ENCODE measurements around the gene PRPF40A.

Gene PRPF40A

DNA sequence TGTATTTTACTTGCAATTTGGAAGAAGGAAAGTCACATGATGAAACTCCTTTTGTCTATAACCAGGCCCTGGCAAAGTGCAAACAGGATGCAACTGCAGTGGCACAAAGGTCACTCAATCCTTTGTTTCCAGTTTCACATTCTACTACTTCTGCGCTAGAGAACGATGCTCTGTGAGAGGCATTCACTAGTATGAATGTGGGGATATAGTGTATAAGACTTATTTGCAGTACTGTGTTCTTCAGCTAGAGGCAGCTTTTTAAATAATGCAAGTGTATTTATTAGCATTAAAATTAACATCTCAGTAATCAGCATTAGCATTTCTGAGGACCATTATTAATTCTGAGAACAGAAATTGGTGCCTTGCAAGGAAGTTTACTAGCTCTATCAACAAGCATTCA lies 68.9 kb downstream of the PRPF40A start:
- DNase-seq = no peak

DNA sequence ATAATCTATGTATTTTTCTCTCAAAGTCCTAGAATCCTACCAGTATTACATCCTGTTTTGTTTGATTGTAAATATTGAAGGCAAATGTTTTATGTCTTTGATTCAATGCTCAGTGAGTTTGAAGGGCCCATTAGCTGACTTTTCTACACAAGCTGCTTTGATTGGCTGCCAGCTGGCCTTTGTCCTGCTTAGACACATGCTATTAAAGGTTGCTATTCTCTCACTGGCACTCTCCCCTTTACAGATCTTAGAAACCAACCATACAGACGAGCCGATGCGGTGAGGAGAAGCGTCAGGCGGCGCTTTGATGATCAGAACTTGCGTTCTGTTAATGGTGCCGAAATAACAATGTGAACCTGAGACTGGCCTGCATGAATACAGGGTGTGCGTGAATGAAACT lies 69.7 kb downstream of the PRPF40A start:
- no peak for DNase-seq

DNA sequence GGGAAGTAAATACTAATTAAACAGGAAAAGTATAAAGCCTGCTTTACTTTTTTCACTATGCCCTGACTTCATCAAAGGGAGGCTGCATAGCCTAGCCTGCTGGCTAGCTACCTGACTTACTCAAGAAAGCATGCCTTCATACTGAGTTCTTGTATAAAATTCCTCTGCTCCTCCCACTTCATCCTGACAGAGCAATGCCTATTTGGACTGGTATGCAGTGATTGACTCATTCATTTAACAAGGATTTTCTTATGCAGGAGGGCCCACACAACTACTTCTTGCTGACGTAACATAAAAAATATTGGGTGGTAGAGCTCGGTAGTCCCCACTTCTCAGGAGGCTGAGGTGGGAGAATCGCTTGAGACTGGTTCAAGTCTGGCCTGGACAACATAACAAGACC lies 70.5 kb downstream of the PRPF40A start:
- no peak for DNase-seq

DNA sequence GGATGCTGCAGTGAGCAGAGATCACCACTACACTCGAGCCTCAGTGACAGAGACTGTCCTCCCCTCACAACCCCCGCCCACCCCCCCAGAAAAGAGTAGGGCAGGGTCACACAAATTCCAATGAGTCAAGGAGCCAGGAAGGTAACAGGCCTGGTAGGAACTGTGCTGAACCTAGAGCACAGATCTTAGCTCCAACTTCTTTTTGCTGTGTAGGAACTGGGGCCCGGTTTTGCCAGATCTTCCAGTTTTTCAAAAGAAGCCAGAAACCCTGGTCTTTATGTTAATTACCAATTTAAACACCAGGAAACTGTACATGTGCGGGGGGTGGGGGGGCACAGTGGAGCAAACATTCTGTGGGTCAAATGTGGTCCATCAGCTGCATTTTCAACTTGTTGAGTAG lies 71.0 kb downstream of the PRPF40A start:
- no peak for DNase-seq

DNA sequence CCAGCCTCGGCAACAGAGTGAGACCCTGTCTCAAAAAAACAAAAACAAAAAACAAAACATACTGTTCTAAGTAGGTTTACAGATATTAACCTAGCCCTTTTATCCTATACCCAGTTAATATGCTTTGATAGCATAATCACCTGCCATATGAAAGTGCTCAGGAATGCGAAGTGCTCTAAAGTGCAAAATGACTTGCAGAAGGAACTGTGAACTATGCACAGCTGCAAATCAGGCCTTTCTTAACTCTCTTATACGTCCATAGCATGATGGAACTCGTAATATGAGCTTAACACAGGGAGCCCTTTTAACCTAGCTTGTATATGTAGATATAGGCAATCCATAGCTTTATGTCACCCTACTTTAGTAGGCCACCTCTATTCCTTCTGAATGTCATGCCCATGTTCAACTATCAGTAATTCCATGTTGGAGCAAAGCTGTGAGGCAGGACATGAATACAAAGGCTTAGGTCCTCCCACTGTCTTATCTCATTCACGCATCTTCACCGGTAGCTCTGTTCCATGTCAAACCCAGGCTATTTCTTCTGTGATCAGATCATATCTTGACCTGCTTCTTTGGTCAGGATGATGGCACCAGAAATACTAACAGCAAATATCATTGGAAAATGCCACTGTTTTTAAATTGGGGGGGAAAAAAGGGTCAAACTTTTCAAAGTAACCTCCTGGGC lies 72.9 kb downstream of the PRPF40A start:
- DNase-seq = no peak

DNA sequence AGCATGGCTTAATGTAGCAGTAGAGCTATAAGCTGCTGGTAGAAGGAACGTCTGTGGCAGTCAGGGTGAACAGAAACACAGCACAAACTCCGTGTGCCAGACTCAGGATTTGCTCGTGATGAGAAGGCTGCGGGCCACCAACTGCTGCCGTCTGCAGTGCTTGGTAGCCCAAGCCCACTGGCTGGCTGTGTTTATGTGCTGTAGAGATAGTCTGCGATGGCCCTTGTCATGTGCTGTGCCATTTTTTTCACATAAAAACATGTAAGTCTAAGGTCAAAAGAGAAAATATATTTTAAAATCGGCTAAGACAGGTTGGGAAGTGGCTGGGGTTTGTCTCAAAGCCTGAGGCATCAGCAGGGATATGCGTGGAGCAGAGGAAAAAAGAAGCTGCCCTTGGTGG lies 78.7 kb downstream of the PRPF40A start:
- DNase-seq = no peak

DNA sequence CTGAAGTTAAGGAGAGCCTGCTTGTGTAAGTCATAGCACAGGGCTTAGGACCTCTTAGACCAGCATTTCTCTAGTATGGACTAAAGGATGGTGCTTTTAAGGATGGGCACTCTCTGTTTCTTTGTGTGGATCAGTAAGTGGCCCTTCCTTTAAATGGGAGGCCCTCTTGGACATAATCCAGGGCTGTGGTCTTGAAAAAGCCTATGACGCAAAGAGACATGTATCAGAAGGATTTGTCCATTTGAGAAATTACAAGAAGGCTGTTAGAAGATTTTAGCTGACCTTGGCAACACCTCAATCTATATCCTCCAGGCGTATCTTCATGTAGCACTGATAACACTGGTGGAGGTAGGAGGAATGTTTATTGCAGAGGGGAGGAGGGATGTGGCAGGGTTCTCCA lies 79.2 kb downstream of the PRPF40A start:
- DNase-seq = no peak

DNA sequence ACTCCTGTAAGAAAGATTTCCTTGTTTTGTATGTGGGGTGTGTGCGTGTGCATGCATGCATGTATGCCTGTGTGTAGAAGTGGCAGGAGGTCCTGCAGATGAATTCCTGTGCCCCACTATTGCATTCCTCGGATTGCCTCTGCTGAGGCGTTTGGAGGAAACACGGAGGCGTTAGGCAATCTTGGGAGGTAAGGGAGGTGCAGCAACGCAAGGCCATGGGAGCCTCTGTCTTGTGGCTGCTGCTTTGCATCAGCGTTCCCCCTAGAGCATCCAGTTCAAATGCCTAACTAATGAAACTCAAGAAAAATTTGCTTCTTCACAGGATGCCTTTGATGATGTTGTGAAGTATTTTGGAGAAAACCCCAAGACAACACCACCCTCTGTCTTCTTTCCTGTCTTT lies 80.0 kb downstream of the PRPF40A start:
- DNase-seq = no peak

DNA sequence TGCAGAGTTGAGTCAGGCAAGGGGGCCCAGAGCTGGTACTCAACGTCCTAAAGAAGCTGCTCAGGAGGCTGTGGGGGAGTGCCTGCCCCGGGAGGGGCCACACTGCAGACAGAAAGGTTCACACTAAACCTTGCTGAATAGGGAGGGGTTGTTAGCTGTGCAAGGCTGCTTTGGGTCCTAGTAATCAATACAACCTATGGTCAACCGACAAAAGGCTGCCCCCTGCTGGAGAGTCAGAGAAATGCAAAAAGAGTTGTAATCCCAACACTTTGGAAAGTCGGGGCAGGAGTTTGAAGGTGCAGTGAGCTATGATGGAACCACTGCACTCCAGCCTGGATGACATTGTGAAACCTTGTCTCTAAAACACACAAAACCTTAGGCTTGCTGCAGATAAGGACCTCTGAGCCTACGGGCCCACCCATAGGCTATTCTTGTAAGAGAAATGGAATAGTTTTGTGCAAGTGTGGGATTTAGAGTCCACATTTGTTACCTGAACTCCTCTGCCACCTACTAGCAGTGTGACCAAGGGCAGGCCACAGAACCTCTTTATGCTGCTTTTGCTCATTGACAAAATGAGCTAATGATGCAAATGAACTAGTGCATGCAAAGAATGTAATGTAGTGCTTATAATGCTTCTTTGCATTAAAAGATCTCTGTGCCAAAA lies 81.5 kb downstream of the PRPF40A start:
- no peak for DNase-seq

DNA sequence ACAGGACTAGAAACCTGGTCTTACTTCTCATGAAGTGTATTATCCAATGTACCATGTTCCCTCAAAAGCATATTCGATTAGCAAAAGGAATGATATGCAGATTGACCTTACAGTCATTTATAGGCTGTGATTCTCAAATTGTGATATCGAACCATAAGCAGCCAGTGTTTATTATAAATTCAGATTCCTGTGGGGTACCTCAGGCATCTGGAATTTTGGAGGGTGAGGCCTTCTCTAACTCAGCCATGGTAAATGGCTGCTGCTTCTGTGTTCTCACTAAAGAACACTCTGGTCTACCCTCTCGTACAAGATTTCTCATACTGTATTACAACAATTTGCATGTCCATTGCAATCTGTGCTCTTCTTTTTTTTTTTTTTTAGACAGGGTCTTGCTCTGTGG lies 84.5 kb downstream of the PRPF40A start:
- DNase-seq = no peak

DNA sequence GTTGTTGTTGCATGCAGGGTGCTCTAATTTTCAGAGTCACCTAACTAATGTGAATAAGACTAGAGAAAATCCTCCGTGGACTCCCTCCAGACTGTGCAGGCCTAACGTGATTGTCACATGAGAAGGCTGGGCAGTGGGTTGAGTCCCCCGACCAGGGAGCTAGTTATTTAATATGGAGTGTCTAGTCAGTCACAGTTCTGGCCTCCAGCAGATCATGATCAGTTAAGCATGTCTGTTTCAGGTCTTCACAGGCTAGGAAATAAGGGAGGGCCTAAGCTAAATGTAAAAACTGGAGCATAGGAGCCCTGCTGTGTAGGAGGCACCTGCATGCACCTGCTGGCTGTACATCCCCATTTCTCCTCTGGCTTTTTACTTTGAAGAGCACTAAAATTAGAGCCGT lies 86.8 kb downstream of the PRPF40A start:
- no peak for DNase-seq

DNA sequence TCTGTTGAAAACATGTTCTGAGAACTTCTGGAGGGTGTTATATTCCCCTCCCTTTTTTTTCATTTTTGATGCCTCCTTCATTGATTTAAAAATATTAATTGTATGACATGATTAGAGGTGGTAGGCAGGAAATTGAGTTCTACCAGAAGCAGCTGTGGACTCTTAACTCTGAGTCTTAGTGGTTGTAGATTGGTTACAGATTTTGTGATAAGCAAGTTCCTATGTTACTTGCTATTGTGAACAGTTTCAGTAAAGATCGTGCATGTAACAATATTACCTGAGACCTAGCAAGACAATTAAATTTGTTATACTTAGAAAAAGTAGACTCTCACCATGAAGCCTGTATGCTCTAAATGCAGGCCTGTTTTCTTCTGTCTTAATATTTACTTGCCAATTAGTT lies 88.1 kb downstream of the PRPF40A start:
- DNase-seq = no peak

DNA sequence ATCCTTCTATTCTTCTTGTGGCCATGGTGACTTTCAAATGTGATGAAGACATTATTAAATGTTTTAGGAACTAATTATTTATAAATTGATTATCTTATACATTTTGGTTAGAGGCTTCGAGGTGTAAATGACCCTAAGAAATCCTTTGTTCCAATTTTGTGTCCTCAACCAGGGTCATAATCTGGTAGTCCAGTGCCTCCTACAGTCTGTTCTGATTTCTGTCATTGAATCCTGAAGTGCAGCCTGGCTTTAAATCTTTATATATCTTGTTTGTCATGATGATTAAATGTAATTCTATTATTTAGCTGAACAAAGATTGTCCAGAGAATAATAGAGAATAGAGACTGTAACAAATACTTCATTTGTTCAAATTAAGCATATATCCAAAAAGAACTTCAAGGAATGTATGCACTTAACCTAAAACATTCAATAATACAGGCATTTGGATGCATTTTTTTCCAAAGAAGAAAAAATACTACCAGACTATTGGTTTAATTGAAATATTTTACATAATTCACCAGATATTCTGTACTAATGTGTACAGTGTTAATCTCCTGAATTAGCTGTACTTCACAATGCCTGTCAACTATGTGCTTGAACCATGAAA lies 89.8 kb downstream of the PRPF40A start:
- no peak for DNase-seq

DNA sequence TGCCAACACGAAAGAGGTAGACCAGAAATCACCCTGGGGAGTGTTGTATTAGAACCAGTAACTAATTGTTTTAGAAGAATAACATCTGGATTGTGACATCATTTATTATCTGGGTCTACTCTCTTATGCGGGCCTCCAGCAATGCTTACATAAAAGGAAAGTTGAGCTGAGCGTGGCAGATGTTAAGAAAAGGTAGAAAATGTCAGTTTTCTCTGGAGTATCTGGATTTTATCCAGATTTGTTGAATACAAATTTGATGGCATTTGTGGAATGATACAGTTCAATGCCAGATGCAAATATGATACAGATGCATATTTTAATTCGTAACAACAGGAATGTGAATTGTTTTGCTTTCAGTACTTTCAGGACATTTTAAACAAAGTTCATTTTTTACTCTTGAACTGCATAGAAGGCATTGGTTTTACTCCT lies 90.3 kb downstream of the PRPF40A start:
- no peak for DNase-seq

DNA sequence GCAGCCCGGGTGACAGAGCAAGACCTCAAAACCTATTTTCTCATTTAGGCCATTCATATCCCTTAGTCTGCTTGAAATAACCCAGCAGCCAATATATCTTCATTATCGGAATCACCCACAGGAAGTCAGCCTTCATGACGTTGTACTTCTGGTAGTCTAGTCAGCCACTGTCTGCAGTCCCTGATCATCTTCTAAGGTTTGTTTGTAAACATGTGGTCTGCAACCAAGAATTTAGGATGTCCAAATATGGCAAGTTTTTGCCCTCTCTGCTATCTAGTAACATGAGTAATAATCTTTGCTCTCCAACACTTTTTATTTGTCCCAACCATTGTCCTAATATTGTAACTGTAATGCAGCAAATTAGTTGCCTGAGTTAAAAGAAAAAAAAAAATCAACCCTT lies 92.5 kb downstream of the PRPF40A start:
- DNase-seq = no peak

DNA sequence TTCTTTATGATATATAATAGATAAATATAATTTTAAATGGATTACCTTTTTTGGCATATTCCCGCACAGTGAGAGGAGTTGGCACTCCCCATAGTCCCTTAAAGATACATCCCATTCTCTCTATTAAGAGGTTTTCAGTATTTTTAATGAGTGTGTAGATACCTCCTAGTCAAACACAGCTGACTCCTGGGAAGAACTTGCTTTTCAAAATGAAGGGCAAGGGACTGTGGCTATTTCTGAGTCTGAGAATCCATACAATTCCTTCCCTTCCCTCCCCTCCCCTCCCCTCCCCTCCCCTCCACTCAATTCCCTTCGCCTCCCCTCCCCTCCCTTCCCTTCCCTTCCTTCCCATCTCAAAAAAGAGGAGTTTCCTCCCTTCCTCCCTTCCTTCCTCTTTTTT lies 93.5 kb downstream of the PRPF40A start:
- no peak for DNase-seq

DNA sequence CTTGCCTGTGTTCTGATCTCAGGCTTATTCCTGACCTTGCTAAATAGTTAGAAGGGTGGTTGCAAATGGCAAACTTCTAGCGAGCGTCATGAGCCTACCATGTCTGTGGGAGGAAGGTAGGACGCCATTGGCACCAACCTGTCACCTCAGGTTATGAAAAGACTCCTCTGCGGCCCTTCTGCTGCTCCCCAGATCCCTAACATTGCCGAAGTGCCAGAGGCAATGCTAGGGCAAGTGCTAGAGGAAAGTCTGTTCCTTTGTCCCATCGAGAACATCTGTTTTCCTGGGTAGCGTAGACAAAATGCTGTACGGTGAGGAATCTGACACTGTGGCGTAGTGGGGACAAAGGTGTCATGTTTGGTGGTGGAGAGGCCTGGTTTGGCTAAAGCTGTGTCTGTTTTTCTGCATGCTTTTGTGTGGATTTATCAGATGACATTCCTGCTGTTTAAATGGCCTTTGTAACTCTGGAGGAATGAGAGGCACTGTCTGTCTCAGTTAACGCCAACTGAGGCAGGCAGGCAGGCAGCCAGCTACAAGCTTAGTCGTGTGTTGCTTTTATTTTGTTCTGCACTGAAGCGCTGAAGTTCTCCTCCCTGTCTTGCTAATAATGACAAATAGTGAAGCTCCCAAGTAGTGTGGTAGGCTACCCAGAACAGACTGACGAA lies 94.1 kb downstream of the PRPF40A start:
- no peak for DNase-seq

DNA sequence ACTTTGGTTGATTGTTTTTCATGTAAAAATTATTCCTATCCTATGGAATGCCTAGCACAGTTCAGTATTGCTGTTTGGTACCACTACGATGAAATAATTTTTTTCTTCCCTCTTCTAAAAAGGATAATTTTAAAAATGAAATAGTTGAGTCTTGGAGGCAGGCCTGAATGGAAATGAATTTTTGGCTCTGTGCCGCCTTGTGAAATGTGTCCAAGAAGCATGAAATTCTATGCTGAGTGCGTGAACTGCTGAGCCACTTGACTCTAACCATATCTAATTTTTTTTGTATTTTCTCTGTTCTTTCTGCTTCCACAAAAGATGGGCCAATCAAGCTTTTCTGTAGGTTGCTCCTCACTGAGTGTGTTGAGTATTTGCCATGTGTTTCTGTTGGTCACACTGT lies 95.0 kb downstream of the PRPF40A start:
- DNase-seq = no peak

DNA sequence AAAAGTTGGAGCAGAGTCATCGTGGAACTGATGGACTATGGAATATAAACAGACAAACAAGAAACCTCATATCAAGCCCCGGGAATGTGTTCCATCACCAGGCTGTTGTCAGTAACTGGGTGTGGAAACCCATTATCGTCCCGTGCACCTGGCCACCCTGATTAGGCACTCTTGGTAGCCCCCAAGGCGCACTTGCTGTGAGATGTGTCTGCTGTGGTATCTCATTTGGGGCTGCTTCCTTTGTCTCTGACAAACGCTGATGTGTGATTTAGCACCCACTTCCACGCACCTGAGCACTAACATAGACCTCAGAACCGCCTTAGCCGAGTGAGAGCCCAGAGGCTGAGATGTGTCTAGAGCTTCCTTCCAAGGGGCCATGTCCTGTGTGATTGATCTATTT lies 96.3 kb downstream of the PRPF40A start:
- no peak for DNase-seq

DNA sequence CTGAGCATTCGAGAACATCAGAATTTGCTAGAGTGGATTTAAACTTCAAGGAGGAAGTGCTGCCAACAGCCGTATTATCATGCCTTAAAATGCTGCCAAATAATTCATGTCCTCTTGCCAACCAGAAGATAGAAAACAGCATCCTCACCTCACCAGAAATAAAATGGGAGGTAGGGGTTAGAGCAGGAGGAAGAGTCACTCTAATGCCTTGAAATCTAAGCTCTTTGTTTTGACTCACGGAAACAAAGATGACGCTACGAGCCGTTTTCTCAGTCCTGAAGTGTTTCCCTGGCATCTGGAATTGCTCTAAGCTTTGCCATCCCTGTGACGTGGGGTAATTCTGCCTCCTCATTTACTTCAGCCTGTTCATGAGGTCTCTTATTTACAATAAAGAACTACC lies 97.1 kb downstream of the PRPF40A start:
- no peak for DNase-seq

DNA sequence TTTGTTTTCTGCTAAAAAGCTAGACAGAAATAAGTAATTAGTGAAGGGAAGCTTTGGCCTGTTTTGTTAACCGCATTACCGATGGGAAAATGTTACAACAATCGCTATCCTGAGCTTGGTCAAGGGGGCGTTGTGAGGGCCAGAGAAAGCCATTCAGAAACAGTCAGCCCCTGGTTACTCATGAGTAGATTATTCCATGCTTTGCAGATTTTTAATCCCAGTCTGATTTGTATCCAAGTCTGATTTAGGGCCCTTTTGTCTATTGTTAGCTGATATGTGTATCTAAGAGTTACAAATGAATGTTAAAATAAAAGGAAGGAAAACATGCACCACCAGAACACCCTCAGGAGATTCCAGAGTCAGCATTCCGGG lies 99.1 kb downstream of the PRPF40A start:
- DNase-seq = no peak

DNA sequence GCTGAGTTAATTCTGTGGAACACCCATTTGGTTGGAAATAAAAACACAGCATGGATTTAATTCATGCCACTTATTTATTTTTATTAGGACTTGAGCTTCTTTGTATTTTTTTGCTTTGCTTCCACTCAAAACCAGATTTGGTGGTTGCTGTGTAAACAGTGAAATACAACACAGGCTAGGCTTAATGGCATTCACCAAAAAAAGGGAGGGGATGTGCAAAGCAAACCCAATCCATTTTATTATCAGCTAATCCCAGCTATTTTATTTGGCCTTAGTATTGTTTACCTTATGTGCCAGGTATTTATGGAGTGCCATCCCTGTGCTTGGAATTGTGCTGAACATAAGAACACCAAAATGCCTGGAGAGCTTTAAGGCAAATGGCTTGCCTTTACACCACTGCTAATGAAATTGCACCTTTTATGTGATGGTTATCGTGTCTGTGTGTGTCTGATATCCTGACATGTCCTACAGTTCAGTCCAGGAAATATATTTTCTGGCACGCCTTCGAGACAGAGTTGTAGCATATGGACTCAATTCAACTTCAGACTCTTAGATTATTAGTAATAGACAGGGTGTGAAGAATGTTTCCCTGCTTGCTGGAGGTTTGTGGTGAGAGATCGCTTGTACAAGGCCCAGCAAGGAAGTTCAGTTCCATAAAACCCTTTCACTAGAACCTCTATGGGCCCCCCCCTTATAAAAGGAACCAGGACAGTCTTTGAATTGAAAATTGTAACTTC lies 99.6 kb downstream of the PRPF40A start:
- no peak for DNase-seq

DNA sequence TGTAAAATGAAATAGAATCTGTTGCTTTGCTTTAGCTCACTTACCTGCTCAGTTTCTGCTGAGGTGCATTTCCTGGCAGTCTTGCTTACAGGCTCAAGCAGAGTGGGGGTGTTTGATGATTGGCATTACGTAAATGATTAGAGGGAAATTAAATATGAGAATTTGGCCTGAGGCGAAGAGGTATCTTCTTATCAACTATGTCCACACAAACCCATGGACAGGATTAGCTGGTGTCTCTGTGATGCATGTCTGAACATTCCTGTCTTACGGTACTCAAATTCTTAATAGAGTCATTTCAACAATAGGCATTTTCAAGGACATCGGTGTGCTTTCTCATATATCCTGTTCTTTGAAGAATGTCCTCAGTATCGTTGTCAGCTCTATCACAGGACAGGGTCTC lies 102.1 kb downstream of the PRPF40A start:
- DNase-seq = no peak
